Colonic mucosa (tissue), 4 donors: ENCODE measurements around the gene GBP1. TPM values are rescaled to one million over a fixed set of nuclear protein-coding genes. Genes with fewer than 3 reads are reported as not detected.
"Not testable (repeated sequence)": the region's sequence is repeated elsewhere in the genome, so short reads cannot be mapped to it uniquely, and the experiment has no call there.

Experiments
- DNase-seq: peaks from one replicate; pipeline ENCODE4 v3.0.0-alpha.2; 2020
- H3K27ac ChIP-seq: fragments of 200-600 bp; one replicate; pipeline ENCODE4 v1.8.0; 2021
- H3K27me3 ChIP-seq: fragments of 200-600 bp; one replicate; pipeline ENCODE4 v1.8.0; 2021
- H3K36me3 ChIP-seq: fragments of 200-600 bp; one replicate; pipeline ENCODE4 v1.8.0; 2021
- H3K4me1 ChIP-seq: fragments of 200-600 bp; one replicate; pipeline ENCODE4 v1.8.0; 2021; ENCODE audit warnings: mild to moderate bottlenecking
- H3K4me3 ChIP-seq: fragments of 200-600 bp; one replicate; pipeline ENCODE4 v1.8.0; 2021
- H3K9ac ChIP-seq, 2 donors: one replicate each; pipeline ENCODE4 v1.7.0; 2013; ENCODE audit warnings: control low read depth in 2 of 2, low read depth in 2 of 2, low read length in 2 of 2
- H3K9me3 ChIP-seq: fragments of 200-600 bp; one replicate; pipeline ENCODE4 v1.8.0; 2021
- CTCF ChIP-seq: fragments of 200-600 bp; IDR thresholded peaks from one replicate; pipeline ENCODE4 v1.8.0; 2022; ENCODE audit warnings: antibody characterized with exemption, mild to moderate bottlenecking
- intact Hi-C: fragments of 100-400 bp; cut with DNase I; formaldehyde crosslinking; loops from one replicate; pipeline ENCODE4 v1.14.1; 2022
- total RNA-seq, 2 donors: library from RNA; stranded (reverse); fragmentation: NEBNext Ultra II Directional in 1 of 2; extraction: Animal tissue kit (Norgen Biotek cat#: 25700) in 1 of 2; gene quantifications; one replicate each; pipeline ENCODE4 v1.2.1, GENCODE V29; 2021
- donor health status: healthy.
- donor health status: DM: no; HTN: no; CAD: no.
- donor health status: DM: no; HTN: no; CAD: no.

The GBP1 gene
- total RNA-seq, 2 donors from 2014 or later: 15.0 to 25.9 TPM

DNA sequence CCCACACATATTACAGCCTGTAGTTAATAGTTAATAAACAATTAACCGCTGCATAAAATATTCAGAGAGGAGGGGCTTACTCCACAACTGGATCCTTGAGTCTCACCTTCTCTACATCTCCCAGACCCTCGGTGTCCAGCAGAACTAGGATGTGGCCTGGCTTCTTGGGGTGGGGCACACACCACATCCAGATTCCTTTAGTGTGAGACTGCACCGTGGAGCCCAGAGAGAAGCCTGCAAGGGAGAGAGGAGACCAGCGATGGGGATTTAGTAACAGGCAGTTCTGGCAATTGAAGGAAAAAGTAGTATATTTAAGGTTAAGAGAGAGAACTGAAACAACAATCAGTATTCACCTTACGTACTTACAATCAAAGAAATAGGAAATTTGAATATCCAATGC is 4.9 kb downstream of the GBP1 start:
- Histone ChIP-seq H3K9me3 (no peaks in the 10 kb centered on the region), H3K4me1 (no peaks in the 10 kb centered on the region), H3K9ac (no peak overlapping the region), H3K27me3 (no peaks in the 10 kb centered on the region), H3K36me3 (peaks cover 4% of the 10 kb centered on the region), H3K4me3 (no peak overlapping the region), H3K27ac (no peak overlapping the region)
- DNase-seq: no peak
- no peak for TF ChIP-seq CTCF
- intact Hi-C loops: loop anchor here (10.0 kb wide), 1 partner anchor 75 kb away; no protein-coding TSS in a partner anchor

DNA sequence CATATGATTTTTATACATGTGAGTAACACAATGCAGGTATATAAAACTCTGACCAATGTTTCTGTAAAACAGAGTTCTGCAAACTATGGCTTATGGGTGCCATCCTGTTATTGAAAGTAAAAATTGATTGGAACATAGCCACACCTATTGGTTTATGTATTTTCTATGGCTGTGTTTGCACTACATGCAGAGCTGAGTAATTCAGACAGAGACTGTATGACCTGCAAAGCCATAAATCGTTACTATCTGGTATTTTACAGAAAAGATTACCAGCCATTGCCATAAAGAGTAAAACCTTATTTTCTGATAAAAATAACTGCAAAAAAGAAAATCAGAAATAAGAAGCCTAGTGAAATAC is 13.1 kb downstream of the GBP1 start:
- Histone ChIP-seq H3K9me3 (no peaks in the 10 kb centered on the region), H3K4me3 (no peak overlapping the region), H3K27me3 (no peaks in the 10 kb centered on the region), H3K4me1 (no peaks in the 10 kb centered on the region), H3K36me3 (no peaks in the 10 kb centered on the region), H3K27ac (peak overlapping the region; percentile 31), H3K9ac (no peak overlapping the region)
- intact Hi-C loops: no loop called here
- TF ChIP-seq CTCF: no peak
- DNase-seq: no peak

DNA sequence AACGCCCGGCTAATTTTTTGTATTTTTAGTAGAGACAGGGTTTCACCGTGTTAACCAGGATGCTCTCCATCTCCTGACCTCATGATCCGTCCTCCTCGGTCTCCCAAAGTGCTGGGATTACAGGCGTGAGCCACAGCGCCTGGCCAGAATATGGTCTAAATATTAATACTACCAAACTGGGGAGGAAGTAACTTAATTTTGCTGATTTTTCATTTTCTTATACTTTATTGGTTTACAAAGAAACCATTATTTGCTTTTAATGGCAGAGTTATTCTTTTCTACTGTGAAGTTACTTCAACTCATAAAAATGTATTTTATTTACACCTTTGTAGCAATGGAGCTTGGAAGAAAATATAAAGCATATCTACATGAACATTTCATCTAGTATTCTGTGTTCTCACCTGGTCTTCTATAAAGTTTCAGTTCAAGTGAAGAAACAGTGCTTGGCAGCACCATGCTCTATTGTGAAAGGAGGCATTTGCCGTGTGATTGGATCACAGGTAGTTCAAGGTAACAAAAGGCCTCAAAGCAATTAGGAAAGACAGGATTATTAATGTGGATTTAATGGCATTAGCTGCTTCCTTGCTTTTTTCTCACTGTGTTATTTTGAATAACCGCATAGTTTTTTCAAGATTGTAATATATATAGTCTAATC is 13.6 kb downstream of the GBP1 start:
- no peaks in the 10 kb centered on the region for H3K9me3 ChIP-seq
- DNase-seq: no peak
- H3K36me3 ChIP-seq: no peaks in the 10 kb centered on the region
- H3K4me3 ChIP-seq: no peak overlapping the region
- peak overlapping the region; percentile 31 for H3K27ac ChIP-seq
- H3K4me1 ChIP-seq: no peaks in the 10 kb centered on the region
- no peak for TF ChIP-seq CTCF
- intact Hi-C loops: no loop called here
- no peak overlapping the region for H3K9ac ChIP-seq
- H3K27me3 ChIP-seq: no peaks in the 10 kb centered on the region

DNA sequence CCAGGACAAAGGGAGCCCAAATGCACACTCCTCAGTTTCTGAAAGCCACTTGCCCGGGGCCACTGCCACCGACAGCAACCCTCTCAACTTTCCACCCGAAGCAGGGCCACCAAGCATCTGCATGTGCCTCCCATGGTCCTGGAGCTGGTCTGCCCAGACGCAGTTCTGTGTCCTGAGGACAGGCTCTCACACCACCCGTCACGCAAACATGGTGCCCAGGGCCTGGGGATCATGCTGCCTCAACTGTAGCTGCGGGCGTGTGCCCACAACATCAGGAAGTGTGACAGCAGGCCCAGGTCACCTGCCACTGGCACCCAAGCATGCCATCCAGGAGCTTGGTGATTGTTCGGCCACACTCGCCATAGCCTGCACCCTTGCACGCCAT is 14.4 kb downstream of the GBP1 start:
- intact Hi-C loops: no loop called here
- no peak overlapping the region for H3K9ac ChIP-seq
- no peak for TF ChIP-seq CTCF
- no peak overlapping the region for H3K4me3 ChIP-seq
- H3K27me3 ChIP-seq: no peaks in the 10 kb centered on the region
- no peaks in the 10 kb centered on the region for H3K4me1 ChIP-seq
- H3K9me3 ChIP-seq: no peaks in the 10 kb centered on the region
- no peaks in the 10 kb centered on the region for H3K36me3 ChIP-seq
- H3K27ac ChIP-seq: peak overlapping the region; percentile 46
- DNase-seq: no peak

DNA sequence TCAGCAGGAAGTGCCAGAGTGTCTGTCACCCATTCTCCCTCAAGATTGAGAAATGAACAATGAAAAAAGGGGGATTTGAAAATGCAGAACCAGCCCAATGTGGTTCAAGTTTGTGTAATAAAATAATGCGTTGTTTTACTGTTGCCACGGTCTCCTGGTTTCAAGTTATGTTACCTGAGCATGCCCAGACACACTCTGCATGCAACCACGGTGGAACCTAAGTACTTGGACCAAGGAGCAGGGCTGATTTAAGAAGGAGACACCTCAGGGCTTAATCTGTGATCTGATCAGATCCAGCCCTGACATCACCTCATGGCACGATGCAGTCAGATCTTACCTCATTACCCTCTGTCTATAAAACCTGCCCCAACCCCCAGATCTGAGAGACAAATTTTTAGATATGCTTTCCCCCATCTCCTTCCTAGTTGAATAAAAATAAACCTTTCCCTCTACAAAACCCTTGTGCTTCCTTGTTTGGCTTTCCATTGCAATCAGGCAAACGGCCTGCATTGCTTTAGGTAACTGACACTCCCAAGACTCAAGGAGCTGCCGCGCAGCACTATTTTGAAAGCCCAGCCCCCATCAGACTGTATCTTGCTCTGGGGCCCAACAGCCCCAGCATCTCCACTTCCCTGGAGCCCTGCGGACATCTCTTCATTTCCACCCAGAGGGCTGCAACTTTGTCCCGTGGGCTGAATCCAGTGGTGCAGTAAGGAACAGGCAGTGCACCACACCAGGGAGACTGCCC is 14.9 kb downstream of the GBP1 start:
- peak overlapping the region; percentile 46 for H3K27ac ChIP-seq
- not testable (repeated sequence) for H3K4me3 ChIP-seq

GRCh38 chr1:89049187-89049586 is 15.8 kb downstream of the GBP1 start:
- H3K27me3 ChIP-seq, H3K4me3 ChIP-seq, H3K27ac ChIP-seq, intact Hi-C loops, H3K36me3 ChIP-seq, H3K9me3 ChIP-seq, H3K4me1 ChIP-seq, H3K9ac ChIP-seq, DNase-seq: not testable (repeated sequence)

More for the DNA sequence above, 14.9 kb downstream of the GBP1 start:
- H3K36me3 ChIP-seq, H3K27me3 ChIP-seq, H3K9ac ChIP-seq, H3K4me1 ChIP-seq, intact Hi-C loops, H3K9me3 ChIP-seq: not testable (repeated sequence)
- DNase-seq: peak; percentile 45
